Activated T-cell treated with anti-CD3 and anti-CD28 coated beads, Interleukin-2, amount 50 U/mL, for 72 hours (primary cell): ENCODE measurements around the gene SUMO4. TPM values are rescaled to one million over a fixed set of nuclear protein-coding genes. Genes with fewer than 3 reads are reported as not detected.

Experiments
- total RNA-seq, 2 donors: library from RNA; stranded (reverse); gene quantifications; one replicate each; pipeline ENCODE4 v1.2.3, GENCODE V29; 2022

Gene SUMO4
- total RNA-seq, 2 donors from 2014 or later: 5.4 to 7.2 TPM

Other genes with a start within 250 kb of the SUMO4 start
- gene TAB2, start 82.5 kb upstream of the SUMO4 start, total RNA-seq: 100 to 1,000 TPM; 118 to 125 TPM
- 100 to 1,000 TPM; 106 to 170 TPM for gene ZC3H12D, start 84.8 kb downstream of the SUMO4 start, total RNA-seq
- gene PPIL4, start 145.8 kb downstream of the SUMO4 start, total RNA-seq: 10 to 100 TPM; 29.5 to 42.0 TPM
- 10 to 100 TPM; 15.3 to 23.3 TPM for gene GINM1, start 166.1 kb downstream of the SUMO4 start, total RNA-seq
- gene KATNA1, start 248.5 kb downstream of the SUMO4 start, total RNA-seq: 10 to 100 TPM; 27.2 to 37.2 TPM